ENCODE results near the gene MAGEA11.

Gene MAGEA11

DNA sequence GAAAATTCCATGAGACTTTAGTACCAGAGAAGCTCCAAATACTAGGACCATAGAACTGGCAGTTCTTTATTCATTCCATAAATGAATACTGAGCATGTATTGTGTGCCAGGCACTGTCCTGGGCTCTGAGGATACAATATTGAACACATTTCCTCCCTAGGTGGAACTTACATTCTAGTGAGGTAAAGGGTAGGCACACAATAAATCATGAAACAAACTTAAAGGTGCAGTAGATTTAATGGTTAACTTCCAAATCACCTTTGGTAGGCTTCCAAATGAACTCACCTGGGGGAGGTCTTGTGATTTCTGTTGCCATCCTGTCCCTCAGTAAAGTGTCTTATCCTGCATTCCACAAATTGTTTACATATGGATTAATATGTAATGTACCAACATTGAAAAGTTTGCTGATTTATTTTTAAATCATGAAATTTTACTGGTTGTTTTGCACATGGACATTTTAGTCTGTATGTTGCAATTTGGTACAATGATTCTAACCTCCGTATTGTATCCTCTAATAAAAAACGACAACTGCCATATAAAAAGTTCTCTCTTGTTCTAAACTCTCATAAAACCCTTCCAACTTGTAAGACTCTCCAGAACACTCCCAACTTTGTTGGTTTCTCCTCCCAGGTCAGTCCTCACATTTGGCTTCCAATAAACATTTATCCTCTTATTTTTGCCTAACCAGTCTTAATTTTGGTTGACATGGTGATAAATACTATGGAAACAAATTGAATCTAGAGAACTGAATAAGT, 4.5 kb upstream of the MAGEA11 start (continued):
- TF ChIP-seq, protein P1, sequence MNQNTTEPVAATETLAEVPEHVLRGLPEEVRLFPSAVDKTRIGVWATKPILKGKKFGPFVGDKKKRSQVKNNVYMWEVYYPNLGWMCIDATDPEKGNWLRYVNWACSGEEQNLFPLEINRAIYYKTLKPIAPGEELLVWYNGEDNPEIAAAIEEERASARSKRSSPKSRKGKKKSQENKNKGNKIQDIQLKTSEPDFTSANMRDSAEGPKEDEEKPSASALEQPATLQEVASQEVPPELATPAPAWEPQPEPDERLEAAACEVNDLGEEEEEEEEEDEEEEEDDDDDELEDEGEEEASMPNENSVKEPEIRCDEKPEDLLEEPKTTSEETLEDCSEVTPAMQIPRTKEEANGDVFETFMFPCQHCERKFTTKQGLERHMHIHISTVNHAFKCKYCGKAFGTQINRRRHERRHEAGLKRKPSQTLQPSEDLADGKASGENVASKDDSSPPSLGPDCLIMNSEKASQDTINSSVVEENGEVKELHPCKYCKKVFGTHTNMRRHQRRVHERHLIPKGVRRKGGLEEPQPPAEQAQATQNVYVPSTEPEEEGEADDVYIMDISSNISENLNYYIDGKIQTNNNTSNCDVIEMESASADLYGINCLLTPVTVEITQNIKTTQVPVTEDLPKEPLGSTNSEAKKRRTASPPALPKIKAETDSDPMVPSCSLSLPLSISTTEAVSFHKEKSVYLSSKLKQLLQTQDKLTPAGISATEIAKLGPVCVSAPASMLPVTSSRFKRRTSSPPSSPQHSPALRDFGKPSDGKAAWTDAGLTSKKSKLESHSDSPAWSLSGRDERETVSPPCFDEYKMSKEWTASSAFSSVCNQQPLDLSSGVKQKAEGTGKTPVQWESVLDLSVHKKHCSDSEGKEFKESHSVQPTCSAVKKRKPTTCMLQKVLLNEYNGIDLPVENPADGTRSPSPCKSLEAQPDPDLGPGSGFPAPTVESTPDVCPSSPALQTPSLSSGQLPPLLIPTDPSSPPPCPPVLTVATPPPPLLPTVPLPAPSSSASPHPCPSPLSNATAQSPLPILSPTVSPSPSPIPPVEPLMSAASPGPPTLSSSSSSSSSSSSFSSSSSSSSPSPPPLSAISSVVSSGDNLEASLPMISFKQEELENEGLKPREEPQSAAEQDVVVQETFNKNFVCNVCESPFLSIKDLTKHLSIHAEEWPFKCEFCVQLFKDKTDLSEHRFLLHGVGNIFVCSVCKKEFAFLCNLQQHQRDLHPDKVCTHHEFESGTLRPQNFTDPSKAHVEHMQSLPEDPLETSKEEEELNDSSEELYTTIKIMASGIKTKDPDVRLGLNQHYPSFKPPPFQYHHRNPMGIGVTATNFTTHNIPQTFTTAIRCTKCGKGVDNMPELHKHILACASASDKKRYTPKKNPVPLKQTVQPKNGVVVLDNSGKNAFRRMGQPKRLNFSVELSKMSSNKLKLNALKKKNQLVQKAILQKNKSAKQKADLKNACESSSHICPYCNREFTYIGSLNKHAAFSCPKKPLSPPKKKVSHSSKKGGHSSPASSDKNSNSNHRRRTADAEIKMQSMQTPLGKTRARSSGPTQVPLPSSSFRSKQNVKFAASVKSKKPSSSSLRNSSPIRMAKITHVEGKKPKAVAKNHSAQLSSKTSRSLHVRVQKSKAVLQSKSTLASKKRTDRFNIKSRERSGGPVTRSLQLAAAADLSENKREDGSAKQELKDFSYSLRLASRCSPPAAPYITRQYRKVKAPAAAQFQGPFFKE (tag by site-specific recombination; IDR thresholded peaks at IDR 0.05; ENCODE audit: borderline replicate concordance): no peak
- TF ChIP-seq ZNF776 (tag by site-specific recombination; IDR thresholded peaks at IDR 0.05; ENCODE audit: borderline replicate concordance) (no peak), GLIS1 (tag by site-specific recombination; IDR thresholded peaks at IDR 0.05) (no peak), ZNF140 (tag by site-specific recombination; IDR thresholded peaks at IDR 0.05) (no peak), ZNF274 (IDR thresholded peaks at IDR 0.05; ENCODE audit: low read length) (no peak), ZNF274 (tag by site-specific recombination; IDR thresholded peaks at IDR 0.05; ENCODE audit: borderline replicate concordance) (no peak)

DNA sequence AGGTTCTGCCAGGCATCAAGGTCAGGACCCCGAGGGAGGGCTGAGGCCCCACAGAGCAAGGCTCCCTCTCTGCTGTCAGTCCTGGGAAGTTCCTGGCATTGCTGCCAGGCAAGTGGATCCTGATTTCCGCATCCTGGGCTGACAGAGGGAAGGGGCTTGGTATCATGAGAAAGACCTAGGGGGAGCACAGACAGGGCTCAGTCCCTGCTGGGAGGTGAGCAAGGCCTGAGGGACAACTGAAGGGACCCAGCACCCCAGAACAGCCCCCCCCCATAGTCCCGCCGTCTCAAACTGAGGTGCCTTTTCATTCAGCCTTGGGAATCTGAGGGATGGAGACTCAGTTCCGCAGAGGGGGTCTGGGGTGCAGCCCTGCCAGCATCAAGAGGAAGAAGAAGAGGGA, 971 bp downstream of the MAGEA11 start:
- H3K27ac ChIP-seq (ENCODE audit: extremely low read depth, low read depth, low read length): no peak overlapping the region
- no peak overlapping the region for H3K4me3 ChIP-seq (ENCODE audit: low read depth, low read length)
- TF ChIP-seq ZNF623 (tag by site-specific recombination; IDR thresholded peaks at IDR 0.05): no peak
- TF ChIP-seq, protein P2, sequence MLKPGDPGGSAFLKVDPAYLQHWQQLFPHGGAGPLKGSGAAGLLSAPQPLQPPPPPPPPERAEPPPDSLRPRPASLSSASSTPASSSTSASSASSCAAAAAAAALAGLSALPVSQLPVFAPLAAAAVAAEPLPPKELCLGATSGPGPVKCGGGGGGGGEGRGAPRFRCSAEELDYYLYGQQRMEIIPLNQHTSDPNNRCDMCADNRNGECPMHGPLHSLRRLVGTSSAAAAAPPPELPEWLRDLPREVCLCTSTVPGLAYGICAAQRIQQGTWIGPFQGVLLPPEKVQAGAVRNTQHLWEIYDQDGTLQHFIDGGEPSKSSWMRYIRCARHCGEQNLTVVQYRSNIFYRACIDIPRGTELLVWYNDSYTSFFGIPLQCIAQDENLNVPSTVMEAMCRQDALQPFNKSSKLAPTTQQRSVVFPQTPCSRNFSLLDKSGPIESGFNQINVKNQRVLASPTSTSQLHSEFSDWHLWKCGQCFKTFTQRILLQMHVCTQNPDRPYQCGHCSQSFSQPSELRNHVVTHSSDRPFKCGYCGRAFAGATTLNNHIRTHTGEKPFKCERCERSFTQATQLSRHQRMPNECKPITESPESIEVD (tag by site-specific recombination; IDR thresholded peaks at IDR 0.05): no peak
- TF ChIP-seq, protein P3, sequence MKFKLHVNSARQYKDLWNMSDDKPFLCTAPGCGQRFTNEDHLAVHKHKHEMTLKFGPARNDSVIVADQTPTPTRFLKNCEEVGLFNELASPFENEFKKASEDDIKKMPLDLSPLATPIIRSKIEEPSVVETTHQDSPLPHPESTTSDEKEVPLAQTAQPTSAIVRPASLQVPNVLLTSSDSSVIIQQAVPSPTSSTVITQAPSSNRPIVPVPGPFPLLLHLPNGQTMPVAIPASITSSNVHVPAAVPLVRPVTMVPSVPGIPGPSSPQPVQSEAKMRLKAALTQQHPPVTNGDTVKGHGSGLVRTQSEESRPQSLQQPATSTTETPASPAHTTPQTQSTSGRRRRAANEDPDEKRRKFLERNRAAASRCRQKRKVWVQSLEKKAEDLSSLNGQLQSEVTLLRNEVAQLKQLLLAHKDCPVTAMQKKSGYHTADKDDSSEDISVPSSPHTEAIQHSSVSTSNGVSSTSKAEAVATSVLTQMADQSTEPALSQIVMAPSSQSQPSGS (tag by site-specific recombination; IDR thresholded peaks at IDR 0.05; ENCODE audit: low read depth): no peak
- no peaks in the 10 kb centered on the region; a peak in 1 of 3 replicates for H3K36me3 ChIP-seq (ENCODE audit: control insufficient read depth in 2 of 2, insufficient read depth in 1 of 2, low read length in 2 of 2)
- POLR2A ChIA-PET: no interaction called here
- H3K4me1 ChIP-seq (ENCODE audit: control insufficient read depth, insufficient read depth, low read length): no peaks in the 10 kb centered on the region
- CTCF ChIA-PET: no interaction called here
- H3K9me3 ChIP-seq (ENCODE audit: control insufficient read depth, insufficient read depth, low read depth, low read length): no peaks in the 10 kb centered on the region

DNA sequence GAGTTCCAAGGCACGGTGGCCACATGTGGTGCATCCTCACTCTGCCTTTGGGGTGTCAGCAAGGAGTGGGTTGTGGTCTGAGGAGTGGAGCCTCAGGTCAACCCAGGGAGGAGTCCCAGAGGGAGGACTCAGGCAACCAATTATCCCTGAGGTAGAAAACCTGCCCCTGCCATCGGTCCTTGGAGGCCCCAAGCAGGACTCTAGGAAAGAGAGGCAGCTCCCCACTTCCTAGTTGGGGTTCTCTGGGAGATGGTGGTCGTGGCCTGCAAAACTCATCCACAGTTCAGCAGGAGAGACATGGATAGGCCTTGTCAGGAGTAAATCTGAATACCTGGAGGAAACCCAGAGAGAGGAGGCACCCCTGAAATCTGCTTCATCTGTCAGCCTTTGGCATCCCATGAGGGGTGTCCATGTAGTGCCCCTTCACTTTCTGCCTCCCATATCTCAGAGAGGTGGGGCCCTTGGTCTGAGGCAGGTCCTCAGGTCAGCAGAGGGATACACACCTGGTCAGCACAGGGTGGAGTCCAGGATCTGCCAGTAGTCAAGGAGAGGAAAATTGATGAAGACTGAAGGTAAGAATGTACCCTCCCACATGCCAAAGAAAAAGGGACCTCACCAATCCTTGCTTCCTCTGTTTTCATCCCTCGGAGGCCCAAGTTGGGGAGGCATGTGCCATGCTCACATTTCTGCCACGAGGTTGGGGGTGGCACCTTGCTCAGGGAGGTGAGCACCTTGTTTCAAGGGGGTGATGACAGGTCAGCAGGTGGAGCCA, 1.6 kb downstream of the MAGEA11 start:
- CTCF ChIA-PET: no interaction called here
- POLR2A ChIA-PET: no interaction called here
- no peaks in the 10 kb centered on the region for H3K9me3 ChIP-seq (ENCODE audit: control insufficient read depth, insufficient read depth, low read depth, low read length)
- no peak overlapping the region for H3K27ac ChIP-seq (ENCODE audit: extremely low read depth, low read depth, low read length)
- H3K4me3 ChIP-seq (ENCODE audit: low read depth, low read length): no peak overlapping the region
- H3K4me1 ChIP-seq (ENCODE audit: control insufficient read depth, insufficient read depth, low read length): peaks cover under 1% of the 10 kb centered on the region; the same call in 1 of the 2 replicates
- H3K36me3 ChIP-seq (ENCODE audit: control insufficient read depth in 2 of 2, insufficient read depth in 1 of 2, low read length in 2 of 2): no peaks in the 10 kb centered on the region; a peak in 1 of 3 replicates
- TF ChIP-seq, protein P4, sequence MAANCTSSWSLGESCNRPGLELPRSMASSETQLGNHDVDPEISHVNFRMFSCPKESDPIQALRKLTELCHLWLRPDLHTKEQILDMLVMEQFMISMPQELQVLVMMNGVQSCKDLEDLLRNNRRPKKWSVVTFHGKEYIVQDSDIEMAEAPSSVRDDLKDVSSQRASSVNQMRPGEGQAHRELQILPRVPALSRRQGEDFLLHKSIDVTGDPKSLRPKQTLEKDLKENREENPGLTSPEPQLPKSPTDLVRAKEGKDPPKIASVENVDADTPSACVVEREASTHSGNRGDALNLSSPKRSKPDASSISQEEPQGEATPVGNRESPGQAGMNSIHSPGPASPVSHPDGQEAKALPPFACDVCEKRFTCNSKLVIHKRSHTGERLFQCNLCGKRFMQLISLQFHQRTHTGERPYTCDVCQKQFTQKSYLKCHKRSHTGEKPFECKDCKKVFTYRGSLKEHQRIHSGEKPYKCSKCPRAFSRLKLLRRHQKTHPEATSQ (tag by site-specific recombination; IDR thresholded peaks at IDR 0.05): no peak
- TF ChIP-seq, protein P5, sequence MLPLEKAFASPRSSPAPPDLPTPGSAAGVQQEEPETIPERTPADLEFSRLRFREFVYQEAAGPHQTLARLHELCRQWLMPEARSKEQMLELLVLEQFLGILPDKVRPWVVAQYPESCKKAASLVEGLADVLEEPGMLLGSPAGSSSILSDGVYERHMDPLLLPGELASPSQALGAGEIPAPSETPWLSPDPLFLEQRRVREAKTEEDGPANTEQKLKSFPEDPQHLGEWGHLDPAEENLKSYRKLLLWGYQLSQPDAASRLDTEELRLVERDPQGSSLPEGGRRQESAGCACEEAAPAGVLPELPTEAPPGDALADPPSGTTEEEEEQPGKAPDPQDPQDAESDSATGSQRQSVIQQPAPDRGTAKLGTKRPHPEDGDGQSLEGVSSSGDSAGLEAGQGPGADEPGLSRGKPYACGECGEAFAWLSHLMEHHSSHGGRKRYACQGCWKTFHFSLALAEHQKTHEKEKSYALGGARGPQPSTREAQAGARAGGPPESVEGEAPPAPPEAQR (tag by site-specific recombination; IDR thresholded peaks at IDR 0.05): no peak
- no peak for TF ChIP-seq ZIC2 (tag by site-specific recombination; IDR thresholded peaks at IDR 0.05)
- TF ChIP-seq, protein P6, sequence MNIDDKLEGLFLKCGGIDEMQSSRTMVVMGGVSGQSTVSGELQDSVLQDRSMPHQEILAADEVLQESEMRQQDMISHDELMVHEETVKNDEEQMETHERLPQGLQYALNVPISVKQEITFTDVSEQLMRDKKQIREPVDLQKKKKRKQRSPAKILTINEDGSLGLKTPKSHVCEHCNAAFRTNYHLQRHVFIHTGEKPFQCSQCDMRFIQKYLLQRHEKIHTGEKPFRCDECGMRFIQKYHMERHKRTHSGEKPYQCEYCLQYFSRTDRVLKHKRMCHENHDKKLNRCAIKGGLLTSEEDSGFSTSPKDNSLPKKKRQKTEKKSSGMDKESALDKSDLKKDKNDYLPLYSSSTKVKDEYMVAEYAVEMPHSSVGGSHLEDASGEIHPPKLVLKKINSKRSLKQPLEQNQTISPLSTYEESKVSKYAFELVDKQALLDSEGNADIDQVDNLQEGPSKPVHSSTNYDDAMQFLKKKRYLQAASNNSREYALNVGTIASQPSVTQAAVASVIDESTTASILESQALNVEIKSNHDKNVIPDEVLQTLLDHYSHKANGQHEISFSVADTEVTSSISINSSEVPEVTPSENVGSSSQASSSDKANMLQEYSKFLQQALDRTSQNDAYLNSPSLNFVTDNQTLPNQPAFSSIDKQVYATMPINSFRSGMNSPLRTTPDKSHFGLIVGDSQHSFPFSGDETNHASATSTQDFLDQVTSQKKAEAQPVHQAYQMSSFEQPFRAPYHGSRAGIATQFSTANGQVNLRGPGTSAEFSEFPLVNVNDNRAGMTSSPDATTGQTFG (tag by site-specific recombination; IDR thresholded peaks at IDR 0.05; ENCODE audit: borderline replicate concordance): no peak
- no peak for TF ChIP-seq ZNF707 (tag by site-specific recombination; IDR thresholded peaks at IDR 0.05)
- no peak for TF ChIP-seq ZNF837 (tag by site-specific recombination; IDR thresholded peaks at IDR 0.05)
- no peak for TF ChIP-seq ZNF660 (tag by site-specific recombination; IDR thresholded peaks at IDR 0.05)
